HEK293 (cell line): Measurements from ENCODE around the gene SEMA6D.

ENCODE experiments used
- CTCF ChIA-PET: fragments of 350-600 bp; formaldehyde crosslinking; extraction: SDS; loops from one replicate; lab custom pipeline; 2021; ENCODE audit warnings: antibody characterized with exemption; lab: Yijun Ruan, JAX
- POLR2A ChIA-PET: fragments of 300-600 bp; formaldehyde crosslinking; extraction: SDS; loops from one replicate; lab custom pipeline; 2020; ENCODE audit warnings: antibody characterized with exemption, inconsistent platforms; lab: Yijun Ruan, JAX
- H3K27ac ChIP-seq: fragments of 200-500 bp; sonication (Bioruptor generic); 2 replicates; pipeline ENCODE4 v1.5.1; 2014; ENCODE audit warnings: low read depth, low read length, control low read depth, inconsistent platforms; ENCODE audit errors: extremely low read depth
- H3K36me3 ChIP-seq, 2 experiments: fragments of 200-500 bp in 1 of 2; sonication (Bioruptor generic) in 1 of 2; 1 replicate in 1 of 2; 2 replicates in 1 of 2; pipeline ENCODE4 v1.5.1; 2014 to 2017; ENCODE audit warnings: inconsistent platforms in 2 of 2, low read length in 2 of 2; ENCODE audit not compliant: control insufficient read depth in 2 of 2, insufficient read depth in 1 of 2
- H3K4me1 ChIP-seq: fragments of 200-500 bp; sonication (Bioruptor generic); 2 replicates; pipeline ENCODE4 v1.5.1; 2014; ENCODE audit warnings: mild to moderate bottlenecking, low read length, inconsistent platforms; ENCODE audit not compliant: control insufficient read depth, insufficient read depth
- H3K4me3 ChIP-seq: 2 replicates; pipeline ENCODE4 v1.5.1; 2011; ENCODE audit warnings: low read depth, mild to moderate bottlenecking, control low read depth, low read length, moderate library complexity
- H3K9me3 ChIP-seq: fragments of 200-500 bp; sonication (Bioruptor generic); 2 replicates; pipeline ENCODE4 v1.5.1; 2014; ENCODE audit warnings: low read depth, low read length, inconsistent platforms; ENCODE audit not compliant: control insufficient read depth, insufficient read depth
- KLF1 ChIP-seq: fragments of 450-650 bp; formaldehyde crosslinking; IDR thresholded peaks from 2 replicates; pipeline ENCODE4 v1.5.1; 2016; ENCODE audit warnings: missing biosample characterization, missing genetic modification characterization
- KLF9 ChIP-seq: fragments of 450-650 bp; formaldehyde crosslinking; IDR thresholded peaks from 2 replicates; pipeline ENCODE4 v1.5.1; 2016; ENCODE audit warnings: missing biosample characterization, missing genetic modification characterization, low read depth
- MEIS1 ChIP-seq: sonication (generic); formaldehyde crosslinking; IDR thresholded peaks from 2 replicates; pipeline ENCODE4 v1.8.1; 2022; ENCODE audit warnings: missing genetic modification reagents, mild to moderate bottlenecking, borderline replicate concordance
- SCRT2 ChIP-seq: fragments of 450-650 bp; formaldehyde crosslinking; IDR thresholded peaks from 2 replicates; pipeline ENCODE4 v1.5.1; 2016; ENCODE audit warnings: missing biosample characterization, missing genetic modification characterization
- SP2 ChIP-seq: fragments of 450-650 bp; formaldehyde crosslinking; IDR thresholded peaks from 2 replicates; pipeline ENCODE4 v1.5.1; 2016; ENCODE audit warnings: missing biosample characterization, missing genetic modification characterization
- YY2 ChIP-seq: fragments of 450-650 bp; formaldehyde crosslinking; IDR thresholded peaks from 2 replicates; pipeline ENCODE4 v1.5.1; 2016; ENCODE audit warnings: missing biosample characterization, missing genetic modification characterization
- ZBTB21 ChIP-seq: fragments of 450-650 bp; formaldehyde crosslinking; IDR thresholded peaks from 2 replicates; pipeline ENCODE4 v1.5.1; 2017; ENCODE audit warnings: missing biosample characterization, missing genetic modification characterization
- ZEB2 ChIP-seq: fragments of 450-650 bp; formaldehyde crosslinking; IDR thresholded peaks from 2 replicates; pipeline ENCODE4 v1.5.1; 2016; ENCODE audit warnings: missing biosample characterization, missing genetic modification characterization
- ZIC2 ChIP-seq: fragments of 450-650 bp; formaldehyde crosslinking; IDR thresholded peaks from 2 replicates; pipeline ENCODE4 v1.5.1; 2016; ENCODE audit warnings: missing biosample characterization, missing genetic modification characterization
- ZNF10 ChIP-seq: fragments of 450-650 bp; formaldehyde crosslinking; IDR thresholded peaks from 2 replicates; pipeline ENCODE4 v1.5.1; 2017; ENCODE audit warnings: missing biosample characterization, missing genetic modification characterization
- ZNF138 ChIP-seq: fragments of 450-650 bp; formaldehyde crosslinking; IDR thresholded peaks from 2 replicates; pipeline ENCODE4 v1.5.1; 2016; ENCODE audit warnings: missing biosample characterization, missing genetic modification characterization, borderline replicate concordance
- ZNF157 ChIP-seq: fragments of 450-650 bp; formaldehyde crosslinking; IDR thresholded peaks from 2 replicates; pipeline ENCODE4 v1.5.1; 2016; ENCODE audit warnings: missing biosample characterization, missing genetic modification characterization
- ZNF184 ChIP-seq: fragments of 450-650 bp; IDR thresholded peaks from 2 replicates; pipeline ENCODE4 v1.5.1; 2018; ENCODE audit warnings: missing biosample characterization, mild to moderate bottlenecking, missing genetic modification characterization
- ZNF223 ChIP-seq: fragments of 450-650 bp; formaldehyde crosslinking; IDR thresholded peaks from 2 replicates; pipeline ENCODE4 v1.5.1; 2016; ENCODE audit warnings: missing biosample characterization, missing genetic modification characterization
- ZNF324 ChIP-seq: fragments of 450-650 bp; formaldehyde crosslinking; IDR thresholded peaks from 2 replicates; pipeline ENCODE4 v1.5.1; 2016; ENCODE audit warnings: missing biosample characterization, missing genetic modification characterization
- ZNF350 ChIP-seq: fragments of 450-650 bp; formaldehyde crosslinking; IDR thresholded peaks from 2 replicates; pipeline ENCODE4 v1.5.0; 2017; ENCODE audit warnings: missing biosample characterization, mild to moderate bottlenecking, missing genetic modification characterization
- ZNF426 ChIP-seq: fragments of 450-650 bp; formaldehyde crosslinking; IDR thresholded peaks from 2 replicates; pipeline ENCODE4 v1.5.1; 2017; ENCODE audit warnings: missing biosample characterization, missing genetic modification characterization, mild to moderate bottlenecking, inconsistent platforms, moderate library complexity
- ZNF449 ChIP-seq: fragments of 450-650 bp; formaldehyde crosslinking; IDR thresholded peaks from 2 replicates; pipeline ENCODE4 v1.5.1; 2017; ENCODE audit warnings: missing biosample characterization, mild to moderate bottlenecking, missing genetic modification characterization, moderate library complexity
- ZNF530 ChIP-seq: fragments of 450-650 bp; formaldehyde crosslinking; IDR thresholded peaks from 2 replicates; pipeline ENCODE4 v1.5.1; 2016; ENCODE audit warnings: low read depth, missing biosample characterization, missing genetic modification characterization
- ZNF555 ChIP-seq: fragments of 450-650 bp; formaldehyde crosslinking; conservative IDR thresholded peaks from 2 replicates; pipeline ENCODE4 v1.5.1; 2017; ENCODE audit warnings: missing biosample characterization, mild to moderate bottlenecking, missing genetic modification characterization, inconsistent platforms
- ZNF560 ChIP-seq: fragments of 450-650 bp; formaldehyde crosslinking; IDR thresholded peaks from 2 replicates; pipeline ENCODE4 v1.5.1; 2017; ENCODE audit warnings: missing biosample characterization, missing genetic modification characterization, borderline replicate concordance
- ZNF571 ChIP-seq: fragments of 450-650 bp; formaldehyde crosslinking; IDR thresholded peaks from 2 replicates; pipeline ENCODE4 v1.5.0; 2017; ENCODE audit warnings: missing biosample characterization, missing genetic modification characterization
- ZNF580 ChIP-seq: fragments of 450-650 bp; formaldehyde crosslinking; IDR thresholded peaks from 2 replicates; pipeline ENCODE4 v1.5.1; 2016; ENCODE audit warnings: missing biosample characterization, missing genetic modification characterization
- ZNF776 ChIP-seq: fragments of 450-650 bp; formaldehyde crosslinking; IDR thresholded peaks from 2 replicates; pipeline ENCODE4 v1.5.0; 2017; ENCODE audit warnings: missing biosample characterization, missing genetic modification characterization, borderline replicate concordance
- ZNF785 ChIP-seq: fragments of 450-650 bp; formaldehyde crosslinking; IDR thresholded peaks from 2 replicates; pipeline ENCODE4 v1.5.1; 2016; ENCODE audit warnings: missing biosample characterization, missing genetic modification characterization
- ZSCAN4 ChIP-seq: fragments of 450-650 bp; formaldehyde crosslinking; IDR thresholded peaks from 2 replicates; pipeline ENCODE4 v1.5.1; 2017; ENCODE audit warnings: missing biosample characterization, missing genetic modification characterization
- TF ChIP-seq, protein P1 (sequence below): fragments of 450-650 bp; formaldehyde crosslinking; IDR thresholded peaks from 2 replicates; pipeline ENCODE4 v1.5.1; 2016; ENCODE audit warnings: missing biosample characterization, missing genetic modification characterization
- TF ChIP-seq, protein P2 (sequence below): fragments of 450-650 bp; formaldehyde crosslinking; IDR thresholded peaks from 2 replicates; pipeline ENCODE4 v1.5.1; 2016; ENCODE audit warnings: missing biosample characterization, missing genetic modification characterization

Gene SEMA6D

GRCh38 chr15:47696351-47696750 is 21.0 kb upstream of the SEMA6D start:
- H3K9me3 ChIP-seq: no peaks in the 10 kb centered on the region
- TF ChIP-seq ZNF223 (tag by site-specific recombination) (no peak), ZNF350 (tag by site-specific recombination) (no peak), ZNF157 (tag by site-specific recombination) (no peak), ZNF10 (tag by site-specific recombination) (no peak), ZEB2 (tag by site-specific recombination) (no peak), ZNF580 (tag by site-specific recombination) (no peak), KLF9 (no peak), SCRT2 (tag by site-specific recombination) (no peak), ZNF184 (no peak), KLF1 (tag by site-specific recombination) (no peak), ZIC2 (no peak), SP2 (tag by site-specific recombination) (no peak)
- TF ChIP-seq, protein P1, sequence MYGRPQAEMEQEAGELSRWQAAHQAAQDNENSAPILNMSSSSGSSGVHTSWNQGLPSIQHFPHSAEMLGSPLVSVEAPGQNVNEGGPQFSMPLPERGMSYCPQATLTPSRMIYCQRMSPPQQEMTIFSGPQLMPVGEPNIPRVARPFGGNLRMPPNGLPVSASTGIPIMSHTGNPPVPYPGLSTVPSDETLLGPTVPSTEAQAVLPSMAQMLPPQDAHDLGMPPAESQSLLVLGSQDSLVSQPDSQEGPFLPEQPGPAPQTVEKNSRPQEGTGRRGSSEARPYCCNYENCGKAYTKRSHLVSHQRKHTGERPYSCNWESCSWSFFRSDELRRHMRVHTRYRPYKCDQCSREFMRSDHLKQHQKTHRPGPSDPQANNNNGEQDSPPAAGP: no peak
- CTCF ChIA-PET: no interaction called here
- H3K36me3 ChIP-seq: no peaks in the 10 kb centered on the region
- H3K27ac ChIP-seq: no peak overlapping the region
- POLR2A ChIA-PET: no interaction called here
- no peaks in the 10 kb centered on the region for H3K4me1 ChIP-seq
- H3K4me3 ChIP-seq: no peak overlapping the region

DNA sequence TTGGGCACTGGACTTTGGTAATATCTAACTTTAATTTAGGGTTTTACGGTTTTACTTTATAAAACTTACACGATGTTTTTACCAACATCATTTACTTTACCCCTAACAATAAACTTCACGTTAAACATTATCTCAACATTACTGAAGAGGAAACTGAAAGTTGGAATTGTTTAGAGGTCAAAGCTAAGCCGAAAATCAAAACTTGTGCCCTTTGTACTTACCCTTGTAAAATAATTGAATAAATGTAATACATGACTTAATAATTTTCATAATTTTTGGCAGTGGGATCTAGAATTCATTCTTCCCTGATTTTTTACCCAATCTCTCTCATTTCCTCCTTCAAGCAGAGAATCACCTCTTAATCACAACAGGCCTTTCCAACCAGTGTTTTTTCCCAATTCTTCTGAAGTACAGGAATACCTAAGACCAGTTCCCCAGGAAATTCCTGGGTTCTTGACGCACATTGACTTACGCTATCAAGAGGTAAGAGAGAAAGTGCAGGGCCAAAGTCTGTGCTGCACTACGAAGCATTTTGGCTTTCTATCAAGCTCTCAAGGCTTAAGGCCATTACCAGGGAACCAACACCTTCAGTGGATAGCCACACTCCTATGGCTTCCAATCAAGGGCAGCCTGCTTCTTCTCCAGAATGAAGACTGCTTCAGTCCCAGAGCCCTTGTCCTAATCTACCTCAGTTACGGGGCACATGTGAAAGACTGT is 11.9 kb upstream of the SEMA6D start:
- Histone ChIP-seq H3K9me3 (no peaks in the 10 kb centered on the region), H3K4me3 (no peak overlapping the region), H3K36me3 (no peaks in the 10 kb centered on the region), H3K4me1 (no peaks in the 10 kb centered on the region), H3K27ac (no peak overlapping the region)
- CTCF ChIA-PET: interaction anchor here (0.5 kb wide), 1 partner anchor 81 kb away, joined by 3 read pairs; no protein-coding TSS in a partner anchor
- POLR2A ChIA-PET: no interaction called here
- TF ChIP-seq ZNF571 (tag by site-specific recombination): no peak
- no peak for TF ChIP-seq ZNF530 (tag by site-specific recombination)
- TF ChIP-seq ZNF555 (tag by site-specific recombination): no peak
- TF ChIP-seq, protein P2, sequence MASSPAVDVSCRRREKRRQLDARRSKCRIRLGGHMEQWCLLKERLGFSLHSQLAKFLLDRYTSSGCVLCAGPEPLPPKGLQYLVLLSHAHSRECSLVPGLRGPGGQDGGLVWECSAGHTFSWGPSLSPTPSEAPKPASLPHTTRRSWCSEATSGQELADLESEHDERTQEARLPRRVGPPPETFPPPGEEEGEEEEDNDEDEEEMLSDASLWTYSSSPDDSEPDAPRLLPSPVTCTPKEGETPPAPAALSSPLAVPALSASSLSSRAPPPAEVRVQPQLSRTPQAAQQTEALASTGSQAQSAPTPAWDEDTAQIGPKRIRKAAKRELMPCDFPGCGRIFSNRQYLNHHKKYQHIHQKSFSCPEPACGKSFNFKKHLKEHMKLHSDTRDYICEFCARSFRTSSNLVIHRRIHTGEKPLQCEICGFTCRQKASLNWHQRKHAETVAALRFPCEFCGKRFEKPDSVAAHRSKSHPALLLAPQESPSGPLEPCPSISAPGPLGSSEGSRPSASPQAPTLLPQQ (tag by site-specific recombination): no peak
- TF ChIP-seq ZSCAN4: no peak
- TF ChIP-seq ZNF324 (tag by site-specific recombination): no peak
- TF ChIP-seq ZNF785 (tag by site-specific recombination): no peak
- no peak for TF ChIP-seq ZBTB21 (tag by site-specific recombination)
- TF ChIP-seq ZNF560 (tag by site-specific recombination): no peak
- no peak for TF ChIP-seq MEIS1 (CRISPR knock-in tag)
- TF ChIP-seq ZNF138 (tag by site-specific recombination): no peak
- no peak for TF ChIP-seq YY2 (tag by site-specific recombination)
- no peak for TF ChIP-seq ZNF426 (tag by site-specific recombination)
- no peak for TF ChIP-seq ZNF449 (tag by site-specific recombination)
- no peak for TF ChIP-seq ZNF776 (tag by site-specific recombination)
